Thoracic aorta (tissue), 2 donors: ENCODE results near the gene ARHGEF33. TPM values are rescaled to one million over a fixed set of nuclear protein-coding genes. Genes with fewer than 3 reads are reported as not detected.

Source experiments
- ATAC-seq: fragments of 150-250 bp; one replicate; pipeline ENCODE4 v1.8.0; 2017; ENCODE audit warnings: low read depth; ENCODE audit not compliant: insufficient number of reproducible peaks, low FRiP score
- DNase-seq: peaks from one replicate; pipeline ENCODE4 v3.0.0-alpha.2; 2020; ENCODE audit warnings: low spot score
- H3K27ac ChIP-seq, 2 donors: fragments of 200-600 bp; sonication (generic); 1 replicate in 1 of 2; 2 replicates in 1 of 2; pipeline ENCODE4 v1.5.1; 2016; ENCODE audit warnings: mild to moderate bottlenecking in 2 of 2, moderate library complexity in 2 of 2
- H3K27me3 ChIP-seq: fragments of 200-600 bp; sonication (generic); replicated peaks from 2 replicates; pipeline ENCODE4 v1.6.0; 2016; ENCODE audit warnings: mild to moderate bottlenecking; ENCODE audit not compliant: insufficient read depth
- H3K36me3 ChIP-seq: fragments of 200-600 bp; sonication (generic); one replicate; pipeline ENCODE4 v1.5.1; 2016
- H3K4me1 ChIP-seq, 2 donors: fragments of 200-600 bp; sonication (generic); 1 replicate in 1 of 2; 2 replicates in 1 of 2; pipeline versions ENCODE4 v1.5.1 to v1.6.0; 2016; ENCODE audit warnings: low read depth in 2 of 2, mild to moderate bottlenecking in 1 of 2; ENCODE audit not compliant: control insufficient read depth in 1 of 2
- H3K4me3 ChIP-seq: fragments of 200-600 bp; sonication (generic); 2 replicates; pipeline ENCODE4 v1.5.1; 2016; ENCODE audit warnings: mild to moderate bottlenecking
- H3K9me3 ChIP-seq: fragments of 200-600 bp; sonication (generic); 2 replicates; pipeline ENCODE4 v1.5.1; 2016
- CTCF ChIP-seq: fragments of 200-600 bp; sonication (generic); IDR thresholded peaks from one replicate; pipeline ENCODE4 v1.5.1; 2019; ENCODE audit warnings: antibody characterized with exemption
- total RNA-seq, 2 donors: library from RNA; depleted of rRNA; stranded (reverse); fragments of >200 nt; gene quantifications; one replicate each; pipeline versions ENCODE4 v1.1.0 to v1.2.3, GENCODE V29; 2016

Gene ARHGEF33
- total RNA-seq, 2 donors from 2014 or later = 0.35 to 0.41 TPM

DNA sequence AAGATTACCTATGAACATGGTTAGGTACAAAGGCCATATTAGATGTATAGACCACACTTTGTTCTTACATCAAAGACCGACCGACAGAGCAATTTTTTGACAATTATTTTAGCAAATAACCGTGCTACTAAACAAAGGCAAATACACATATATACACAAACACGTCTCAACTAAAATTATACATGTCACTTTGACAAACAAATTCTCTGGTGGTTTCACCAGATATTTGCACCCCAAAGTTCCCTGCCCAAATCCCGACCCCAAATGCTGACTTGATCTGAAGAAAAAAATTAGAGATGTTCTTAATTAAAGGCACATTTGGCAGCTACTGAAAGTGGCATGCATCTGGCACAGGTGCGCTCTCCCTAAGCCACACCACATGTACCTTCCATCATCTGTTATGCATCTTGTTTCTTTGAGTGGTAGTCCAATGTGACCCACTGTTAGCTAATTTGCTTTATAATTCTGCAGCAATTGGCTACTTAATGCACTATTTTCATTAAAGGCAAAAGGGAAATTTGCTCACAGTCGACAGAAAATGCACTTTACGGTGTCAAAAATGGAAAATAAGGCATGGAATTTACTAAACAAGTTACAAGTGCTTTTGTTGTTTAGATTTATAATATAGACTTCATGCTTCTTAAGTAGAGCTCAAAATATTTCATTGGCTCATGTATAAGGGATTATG, 92.1 kb downstream of the ARHGEF33 start:
- H3K9me3 ChIP-seq = no peaks in the 10 kb centered on the region
- peaks cover 17% of the 10 kb centered on the region for H3K36me3 ChIP-seq
- no peak for TF ChIP-seq CTCF
- H3K4me1 ChIP-seq = no peaks in the 10 kb centered on the region
- H3K27ac ChIP-seq = no peak overlapping the region
- H3K27me3 ChIP-seq = no peaks in the 10 kb centered on the region
- ATAC-seq = no peak
- no peak overlapping the region for H3K4me3 ChIP-seq
- no peak for DNase-seq

DNA sequence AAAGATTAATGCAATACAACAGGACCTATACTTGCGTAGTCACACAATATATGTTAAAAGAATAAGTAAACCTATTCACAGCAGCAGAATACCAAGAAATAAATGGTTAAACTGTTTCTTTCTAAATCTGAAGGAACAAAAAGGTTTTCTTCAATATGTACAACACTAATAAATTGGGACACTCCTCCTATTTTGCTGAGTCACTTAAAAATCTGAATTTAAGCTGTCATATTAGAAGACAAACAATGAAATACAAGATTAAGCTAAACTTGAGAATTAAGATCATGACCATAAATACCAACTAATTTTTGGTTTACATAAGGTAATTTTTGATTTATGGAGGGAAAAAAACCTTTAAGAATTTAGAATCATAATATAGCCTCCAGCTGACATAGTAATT, 92.8 kb downstream of the ARHGEF33 start:
- Histone ChIP-seq H3K36me3 (peaks cover 17% of the 10 kb centered on the region), H3K27me3 (no peaks in the 10 kb centered on the region), H3K4me1 (no peaks in the 10 kb centered on the region), H3K9me3 (no peaks in the 10 kb centered on the region), H3K27ac (no peak overlapping the region), H3K4me3 (no peak overlapping the region)
- ATAC-seq (no peak), DNase-seq (no peak)
- no peak for TF ChIP-seq CTCF

DNA sequence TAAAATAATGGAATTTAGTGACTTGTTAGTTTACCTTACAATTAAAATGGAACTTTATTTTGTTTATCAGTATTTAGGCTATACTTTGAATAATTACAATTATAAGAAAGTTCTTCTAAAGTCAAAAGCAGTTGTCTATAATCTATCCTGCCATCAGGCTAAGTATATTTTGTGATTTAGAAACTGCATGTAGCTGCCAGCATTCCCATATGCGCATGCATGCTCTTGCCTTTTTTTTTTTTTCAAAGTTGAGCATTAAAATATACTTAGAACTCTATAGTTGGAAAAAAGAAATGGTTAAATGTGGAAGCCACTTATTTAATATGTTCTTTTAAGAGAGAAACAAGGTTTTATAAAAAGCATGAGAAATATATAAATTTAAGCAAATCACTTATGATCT, 99.0 kb downstream of the ARHGEF33 start:
- ATAC-seq (no peak), DNase-seq (no peak)
- Histone ChIP-seq H3K27me3 (no peaks in the 10 kb centered on the region), H3K4me1 (no peaks in the 10 kb centered on the region), H3K27ac (no peak overlapping the region), H3K36me3 (peaks cover 14% of the 10 kb centered on the region), H3K4me3 (no peak overlapping the region), H3K9me3 (no peaks in the 10 kb centered on the region)
- TF ChIP-seq CTCF = no peak

DNA sequence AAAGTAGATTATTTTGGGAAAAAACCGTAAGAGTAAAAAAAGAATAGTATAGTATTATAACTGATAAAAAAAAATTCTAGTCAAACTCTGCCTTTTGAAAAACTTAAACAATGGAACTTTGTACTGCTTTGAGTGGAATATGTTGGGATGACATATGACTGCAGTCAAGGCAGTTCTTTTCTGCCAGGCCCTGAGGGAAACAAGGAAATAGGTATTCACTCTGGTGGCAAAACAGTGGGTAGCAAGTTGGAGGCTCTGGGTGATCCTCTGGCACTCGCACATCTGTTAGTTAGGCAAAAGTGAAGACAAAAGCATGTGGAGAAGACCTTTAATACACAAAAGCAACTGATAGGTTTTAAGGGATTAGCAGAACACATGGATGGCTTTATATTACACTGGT, 102.2 kb downstream of the ARHGEF33 start:
- Histone ChIP-seq H3K4me3 (no peak overlapping the region), H3K4me1 (no peaks in the 10 kb centered on the region), H3K36me3 (peaks cover 9% of the 10 kb centered on the region), H3K27me3 (no peaks in the 10 kb centered on the region), H3K27ac (no peak overlapping the region), H3K9me3 (no peaks in the 10 kb centered on the region)
- no peak for TF ChIP-seq CTCF
- no peak for ATAC-seq
- no peak for DNase-seq

DNA sequence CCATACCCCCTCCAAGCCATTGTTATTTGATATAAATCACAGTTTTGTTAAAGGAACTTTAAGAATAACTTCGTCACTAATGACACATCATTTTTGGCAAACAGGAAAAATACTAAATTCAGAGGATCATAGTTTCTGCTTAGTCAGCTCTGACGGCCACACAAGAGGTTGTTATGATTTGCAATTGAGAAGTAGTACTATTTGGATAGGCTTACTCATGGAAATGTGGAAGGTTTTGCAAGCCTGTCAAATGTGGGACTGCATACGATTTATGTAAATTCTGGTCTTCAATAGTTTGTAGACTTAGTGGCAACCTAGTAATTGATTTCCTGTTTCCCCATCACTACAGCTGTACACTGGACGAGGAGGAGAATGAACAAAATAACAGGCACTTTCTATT, 108.1 kb downstream of the ARHGEF33 start:
- Histone ChIP-seq H3K9me3 (no peaks in the 10 kb centered on the region), H3K4me1 (peaks cover 0 to 4% of the 10 kb centered on the region in 2 donors), H3K4me3 (no peak overlapping the region), H3K36me3 (peaks cover 37% of the 10 kb centered on the region), H3K27ac (no peak overlapping the region), H3K27me3 (no peaks in the 10 kb centered on the region)
- DNase-seq (no peak), ATAC-seq (peak; percentile 76)
- TF ChIP-seq CTCF = no peak
